Stimulated activated CD4-positive, alpha-beta T cell treated with anti-CD3 and anti-CD28 coated beads, Interleukin-2, amount 100 ng/mL, for 24 hours (primary cell): ENCODE measurements around the gene HEMGN.

Experiments
- DNase-seq, 2 donors: peaks; one replicate each; pipeline ENCODE4 v3.0.0-alpha.2; 2020

The HEMGN gene

DNA sequence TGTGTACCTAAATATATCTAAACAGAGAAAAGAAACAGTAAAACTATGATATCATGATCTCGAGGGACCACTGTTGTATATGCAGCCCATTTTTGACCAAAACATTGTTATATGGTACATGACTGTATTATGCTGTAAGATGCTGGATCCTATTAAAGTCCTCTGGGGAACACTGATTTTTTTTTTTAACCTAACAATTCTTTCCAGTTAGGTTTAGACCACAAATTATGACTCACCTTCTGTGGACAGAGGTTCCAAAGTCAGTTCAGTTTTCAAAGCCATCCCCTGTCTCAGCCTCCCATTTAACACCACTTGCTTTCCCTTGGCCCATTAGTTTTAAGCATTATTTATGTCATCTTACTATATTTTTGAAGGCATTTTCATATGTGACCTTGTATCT, 42.8 kb downstream of the HEMGN start:
- no peak for DNase-seq

DNA sequence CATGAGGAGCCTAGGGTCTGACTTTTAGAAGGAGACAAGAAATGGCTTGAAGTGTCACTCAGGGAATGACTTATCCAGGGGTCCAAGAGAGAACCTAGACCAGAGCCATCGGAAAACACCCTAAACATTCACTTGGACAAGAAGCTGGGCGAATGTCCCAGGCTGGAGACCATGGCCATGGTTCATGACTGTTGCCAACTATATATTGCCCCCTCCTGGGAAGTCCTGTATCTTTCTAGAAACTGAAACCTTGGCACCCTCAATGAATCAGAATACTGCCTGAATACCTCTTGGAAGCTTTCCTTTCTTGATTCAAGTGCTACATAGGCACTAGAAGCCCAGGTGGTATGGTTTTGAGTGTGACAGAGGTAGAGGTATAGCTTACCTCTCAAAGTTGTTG, 45.6 kb downstream of the HEMGN start:
- no peak for DNase-seq

DNA sequence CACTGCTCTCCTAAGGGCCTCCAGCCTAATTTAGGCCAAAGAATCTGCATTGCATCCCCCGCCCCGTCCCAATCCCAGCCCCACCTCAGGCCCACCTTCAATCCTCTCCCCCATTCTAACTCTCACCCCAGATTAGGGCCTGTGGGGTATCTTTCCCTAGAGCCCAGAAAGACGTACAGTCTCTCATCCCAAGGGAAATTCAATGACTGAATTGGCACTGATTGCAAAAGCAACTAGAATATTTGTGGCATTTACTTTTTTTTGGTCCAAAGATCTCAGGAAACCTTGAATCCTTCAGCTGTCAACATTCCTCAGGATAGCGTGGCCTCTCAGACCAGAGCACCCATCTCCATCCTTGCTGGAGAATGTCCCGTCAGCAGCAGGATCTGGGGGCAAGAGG, 46.2 kb downstream of the HEMGN start:
- no peak for DNase-seq

DNA sequence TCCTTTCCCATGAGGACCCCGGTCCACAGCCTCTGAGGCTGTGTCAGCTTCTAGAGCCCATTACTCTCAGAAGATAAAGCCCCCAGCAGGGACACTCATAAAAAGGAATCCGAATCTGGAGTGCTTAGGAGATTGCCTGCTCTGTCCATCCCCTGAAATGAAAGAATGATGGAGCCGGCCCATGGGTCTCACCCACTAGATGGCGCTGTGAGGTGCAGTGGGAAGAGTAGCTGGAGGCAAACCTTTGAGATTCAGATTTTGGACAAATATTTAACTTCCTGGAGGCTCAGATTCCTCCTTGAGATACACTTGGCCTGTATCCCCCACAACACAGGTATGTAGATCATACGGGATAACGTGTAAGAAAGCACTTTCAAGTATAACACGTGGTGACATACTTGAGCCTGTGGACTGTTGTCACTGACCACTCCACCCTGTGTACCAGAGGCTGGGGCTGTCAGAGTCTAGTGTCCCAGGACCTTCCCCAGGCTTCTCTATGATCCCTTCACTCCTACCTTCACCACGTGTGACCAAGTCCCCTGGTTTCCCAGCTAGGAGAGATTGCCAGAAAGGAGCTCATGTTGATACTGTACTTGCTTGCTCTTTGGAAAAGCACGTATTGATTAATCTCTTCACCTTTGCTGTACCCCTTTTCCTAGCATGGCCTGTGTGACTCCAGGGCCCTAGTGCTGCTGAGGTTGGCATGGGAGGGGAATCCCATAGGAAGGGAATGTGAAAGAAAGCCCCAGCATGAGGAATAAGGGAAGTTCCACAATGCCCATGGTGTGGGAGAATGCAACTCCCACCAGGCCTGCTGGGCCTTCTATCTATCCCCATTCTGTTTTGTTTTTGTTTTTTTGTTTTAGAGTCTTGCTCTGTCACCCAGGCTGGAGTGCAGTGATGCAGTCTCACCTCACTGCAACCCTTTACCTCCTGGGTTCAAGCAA, 47.8 kb downstream of the HEMGN start:
- peak; percentile 76 to 78 for DNase-seq

DNA sequence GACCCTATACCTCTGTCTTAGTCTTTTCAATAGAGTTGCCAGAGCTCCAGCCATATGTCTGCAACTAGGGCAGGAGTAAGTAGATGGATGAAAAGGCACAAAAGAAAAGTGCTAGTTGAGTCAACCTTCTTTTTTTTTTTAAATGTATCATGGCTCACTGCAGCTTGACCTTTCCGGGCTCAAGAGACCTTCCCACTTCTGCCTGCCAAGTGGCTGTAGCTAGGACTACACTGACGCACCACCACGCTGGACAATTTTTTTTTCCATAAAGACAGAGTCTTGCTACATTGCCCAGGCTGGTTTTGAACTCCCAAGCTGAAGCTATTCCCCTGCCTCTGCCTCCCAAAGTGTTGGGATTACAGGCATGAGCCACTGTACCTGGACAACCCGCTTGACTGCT, 57.6 kb downstream of the HEMGN start:
- no peak for DNase-seq
